Heart left ventricle (tissue), 13 donors: ENCODE data around the gene CLDN1.

ENCODE experiments used
- CTCF ChIP-seq, 12 donors: fragments of 200-600 bp; sonication (generic) in 4 of 12; IDR thresholded peaks; one replicate each; pipeline versions ENCODE4 v1.5.0 to v1.8.0; 2018 to 2022; ENCODE audit warnings: antibody characterized with exemption in 12 of 12, mild to moderate bottlenecking in 5 of 12
- POLR2A ChIP-seq, 2 donors: fragments of 450-650 bp; IDR thresholded peaks; one replicate each; pipeline ENCODE4 v1.6.1; 2017; ENCODE audit warnings: antibody characterized with exemption in 2 of 2, mild to moderate bottlenecking in 2 of 2, moderate library complexity in 2 of 2
- donor health status: ischemic (EF 13 %, LVEDD 7.1; RV severe dilation, severe dysfunction).
- donor health status: DM: no; HTN: yes; CAD: no.
- donor health status: DM: no; HTN: no; CAD: no.
- donor health status: ischemic (EF 25% LVEDD 6.9; RV normal size, moderate dysfunction).
- donor health status: ischemic (EF 25% LVEDD 5.7; RV mildly dilated, moderate dysfunction).
- donor health status: ischemic (EF 35%, LVEDD 5.7; RV mildly dilated, moderate dysfunction).
- donor health status: nonischemic (EF 11% LVEDD 7.7; RV severe dilation, severe dysfunction).
- donor health status: DM: yes; HTN: yes; CAD: no.
- donor health status: PGD.
- donor health status: ischemic (EF 29% LVEDD 5.4; RV normal size, mild dysfunction).
- donor health status: nonischemic (EF 23%, LVEDD 6.1; RV moderate dilation, normal function).

- TF ChIP-seq CTCF (IDR thresholded peaks at IDR 0.05), result no peak
- no peak for TF ChIP-seq POLR2A (IDR thresholded peaks at IDR 0.05)
Observed at GRCh38 chr3:190307164-190307545, 15.1 kb downstream of the CLDN1 start.
